ENCODE results near the gene AGAP2.

AGAP2 gene

DNA sequence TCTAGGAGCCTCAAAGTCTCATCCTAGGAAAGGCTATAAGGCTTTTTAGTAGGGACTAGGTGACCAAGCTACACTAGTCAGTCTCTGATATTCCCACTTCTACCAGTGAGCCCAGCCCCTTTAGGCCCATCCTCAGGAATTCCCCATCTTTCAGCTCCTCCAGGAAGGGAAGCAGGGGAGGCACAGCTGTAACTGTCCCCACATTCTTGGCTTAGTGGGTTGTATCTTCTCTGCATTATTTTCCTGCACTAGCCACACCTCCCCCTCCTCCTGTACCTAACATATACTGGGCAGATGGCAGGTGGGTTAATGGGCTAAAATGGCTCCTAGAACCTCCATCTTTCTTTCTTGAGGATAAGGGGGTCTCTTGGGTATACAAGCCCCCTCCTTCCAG lies 28.8 kb upstream of the AGAP2 start:
- DNase-seq = no peak

DNA sequence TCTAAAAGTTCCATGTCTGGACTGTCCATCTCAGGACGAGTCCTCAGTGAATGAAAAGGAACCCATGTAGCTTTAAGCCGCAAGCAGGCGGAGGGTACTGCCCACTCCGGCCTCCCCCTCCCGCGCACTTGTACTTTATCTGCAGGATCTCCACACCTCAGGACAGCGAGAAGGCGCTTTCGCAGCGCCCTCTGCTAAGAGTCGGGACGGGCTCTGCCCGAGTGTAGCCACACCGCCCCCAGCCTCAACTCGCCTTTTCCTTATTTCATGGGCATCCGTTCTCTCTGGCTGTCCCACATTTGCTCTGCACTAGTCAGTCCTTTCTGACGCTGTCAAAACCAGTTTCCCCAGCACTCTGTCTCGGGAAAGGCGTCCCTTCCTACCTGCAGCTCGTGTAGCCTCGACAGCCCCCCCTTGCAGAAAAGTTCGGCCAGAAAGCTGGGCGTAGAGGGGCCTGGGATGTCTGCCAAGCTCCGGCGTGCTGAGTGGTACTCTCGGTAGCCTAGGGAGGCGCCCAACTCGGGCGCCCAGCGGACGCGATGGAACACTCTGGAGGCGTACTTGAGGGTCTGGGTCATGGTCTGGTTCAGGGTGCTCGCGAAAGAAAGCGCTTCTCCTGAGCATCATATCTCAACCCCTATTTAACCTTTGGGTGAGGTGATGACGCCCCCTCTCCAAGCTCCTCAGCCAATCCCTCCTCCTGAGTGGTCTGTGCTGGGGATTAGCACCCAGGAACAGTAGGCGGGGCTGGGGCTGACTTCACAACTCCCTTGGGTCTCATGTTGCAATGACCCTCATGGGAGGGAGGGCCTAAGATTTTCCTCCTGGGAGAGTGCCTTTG lies 28.1 kb upstream of the AGAP2 start, which contains the start of gene CYP27B1:
Gene CYP27B1, minus strand, starts transcription at position 615 of the 841 bp plus-strand sequence. Its CDS starts 37 bp downstream, at position 578.
- DNase-seq = no peak

DNA sequence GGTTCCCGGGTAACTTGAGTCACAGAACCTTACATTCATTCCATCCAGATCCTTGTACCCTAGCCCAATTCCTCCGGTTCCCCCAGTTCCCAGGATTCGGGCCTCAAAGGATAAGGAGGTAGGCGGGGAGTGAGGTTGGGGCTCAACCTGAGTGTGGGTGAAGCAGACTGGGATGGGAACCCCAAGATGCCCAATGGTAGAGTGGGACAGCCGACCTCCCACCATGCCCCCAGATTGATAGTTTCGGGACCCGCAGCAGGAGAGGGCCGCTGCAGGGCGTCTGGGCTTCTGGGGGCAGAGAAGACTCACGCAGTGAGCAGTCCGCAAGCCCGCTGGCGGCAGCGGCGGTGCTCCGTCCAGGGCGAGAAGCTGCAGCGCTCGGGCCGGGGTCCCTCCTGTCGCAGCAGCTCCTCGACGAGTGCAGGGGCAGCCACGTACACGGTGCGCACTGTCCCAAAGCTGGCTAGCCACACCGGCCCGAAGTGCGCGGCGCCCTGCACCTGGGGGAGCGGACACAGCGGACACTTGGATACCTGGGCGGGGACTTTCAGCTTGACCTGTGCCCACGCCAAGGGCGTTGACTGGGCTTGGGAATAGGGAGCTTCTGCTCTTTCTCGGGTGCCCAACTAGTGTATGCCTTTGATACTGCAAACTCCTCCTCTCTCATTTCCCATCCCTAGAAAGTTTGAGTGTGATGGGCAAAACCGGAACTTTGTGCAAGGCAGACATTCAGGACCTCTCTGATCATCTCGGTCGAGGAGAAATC lies 27.3 kb upstream of the AGAP2 start:
- no peak for DNase-seq

DNA sequence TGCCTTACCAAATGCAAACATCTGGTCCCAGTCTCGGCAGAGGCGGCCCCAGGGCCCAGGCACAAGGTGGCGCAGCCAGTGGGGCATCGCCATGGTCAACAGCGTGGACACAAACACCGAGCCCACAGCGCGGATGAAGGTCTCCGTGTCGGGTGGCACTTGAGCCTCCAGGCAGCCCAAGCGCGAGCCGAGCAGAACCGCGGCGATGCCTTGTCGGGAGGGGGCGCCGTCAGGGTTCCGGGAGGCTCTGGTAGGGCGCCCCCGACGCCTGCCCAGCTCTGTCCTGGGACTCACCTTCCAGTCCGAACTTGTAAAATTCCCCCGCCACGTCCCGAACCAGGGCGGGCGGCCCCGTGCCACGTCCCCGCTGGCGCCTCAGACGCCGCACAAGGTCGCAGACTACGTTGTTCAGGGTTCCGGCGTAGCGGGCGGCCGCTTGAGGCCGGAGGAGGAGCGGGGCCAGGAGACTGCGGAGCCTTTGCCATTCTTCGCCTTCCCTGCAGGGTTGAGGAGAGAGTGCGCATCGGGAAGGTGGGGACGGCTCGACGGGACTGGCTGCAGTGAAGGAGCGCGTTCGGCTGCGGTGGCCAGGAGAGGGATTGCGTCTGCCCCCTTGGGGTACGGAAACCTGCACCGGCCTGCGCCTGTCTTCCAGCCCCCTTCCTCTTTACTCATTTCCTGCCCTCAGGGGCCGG lies 26.6 kb upstream of the AGAP2 start:
- DNase-seq = peak; percentile 38

DNA sequence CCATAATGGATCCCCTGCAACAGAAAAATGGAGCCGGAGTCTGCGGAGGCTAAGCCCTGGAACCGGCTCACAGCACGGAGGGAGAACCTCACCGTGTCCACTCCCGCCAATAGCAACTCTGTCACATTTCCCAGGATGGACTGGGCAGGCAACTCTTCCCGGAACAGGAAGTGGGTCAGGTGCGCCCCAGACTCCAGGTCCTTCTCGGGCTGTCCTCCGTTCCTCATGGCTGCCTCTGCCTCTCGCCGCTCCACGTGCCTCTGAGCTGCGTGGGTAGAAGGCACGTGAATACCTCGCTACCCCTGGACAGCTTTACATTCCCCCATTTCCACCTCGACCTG lies 26.1 kb upstream of the AGAP2 start:
- no peak for DNase-seq

DNA sequence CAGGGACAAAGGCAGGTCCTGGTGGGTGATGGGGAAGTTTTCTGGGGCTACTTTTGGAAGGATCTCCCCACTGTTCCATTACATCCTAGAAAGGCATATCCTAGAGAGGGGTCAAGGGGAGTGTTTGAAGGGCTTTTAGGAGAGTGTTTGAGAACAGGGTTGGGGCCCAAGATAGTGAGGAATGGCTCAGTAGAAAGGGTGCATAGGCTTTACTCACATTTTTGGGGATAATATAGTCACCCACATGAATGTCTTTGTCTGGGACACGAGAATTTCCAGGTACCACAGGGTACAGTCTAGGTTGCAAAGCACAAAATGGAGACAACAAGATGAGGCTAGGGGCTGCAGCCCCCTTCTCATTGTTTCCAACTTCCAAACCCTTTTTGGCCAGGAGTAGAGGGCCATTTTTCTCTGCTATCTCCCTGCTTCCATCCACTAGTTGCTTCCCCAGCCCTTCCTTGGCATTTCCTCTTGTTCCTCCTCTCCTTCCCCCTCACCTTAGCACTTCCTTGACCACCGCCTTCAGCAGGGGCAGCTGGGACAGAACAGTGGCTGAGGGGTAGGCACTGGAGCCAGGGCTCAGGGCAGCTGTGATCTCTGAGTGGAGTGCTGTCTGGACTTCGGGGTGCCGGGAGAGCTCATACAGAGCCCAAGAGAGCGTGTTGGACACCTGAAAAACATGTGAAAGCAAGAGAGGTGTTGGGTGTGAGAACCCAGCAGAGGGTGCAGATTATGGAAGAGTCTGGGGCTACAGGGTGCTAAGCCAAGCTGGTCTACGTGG lies 25.5 kb upstream of the AGAP2 start:
- DNase-seq = no peak

DNA sequence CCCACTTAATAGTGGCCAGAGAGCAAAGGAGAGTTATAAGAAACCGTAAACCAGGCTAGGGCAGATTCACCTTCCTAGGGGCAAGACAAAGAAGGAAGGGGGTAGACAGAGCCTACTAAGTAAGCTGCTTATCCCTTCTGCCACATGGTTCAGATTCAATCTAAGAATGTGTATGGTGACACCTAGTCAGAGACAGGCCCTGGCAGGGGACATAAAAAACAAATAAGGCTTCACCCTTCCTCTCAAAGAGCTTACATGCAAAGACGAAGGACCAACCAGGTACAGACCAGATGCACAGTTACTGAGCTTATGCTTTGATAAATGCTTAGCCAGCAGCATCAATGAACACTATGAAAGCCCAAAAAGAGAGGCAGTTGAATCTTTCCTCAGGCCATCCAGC lies 23.9 kb upstream of the AGAP2 start:
- DNase-seq = no peak

DNA sequence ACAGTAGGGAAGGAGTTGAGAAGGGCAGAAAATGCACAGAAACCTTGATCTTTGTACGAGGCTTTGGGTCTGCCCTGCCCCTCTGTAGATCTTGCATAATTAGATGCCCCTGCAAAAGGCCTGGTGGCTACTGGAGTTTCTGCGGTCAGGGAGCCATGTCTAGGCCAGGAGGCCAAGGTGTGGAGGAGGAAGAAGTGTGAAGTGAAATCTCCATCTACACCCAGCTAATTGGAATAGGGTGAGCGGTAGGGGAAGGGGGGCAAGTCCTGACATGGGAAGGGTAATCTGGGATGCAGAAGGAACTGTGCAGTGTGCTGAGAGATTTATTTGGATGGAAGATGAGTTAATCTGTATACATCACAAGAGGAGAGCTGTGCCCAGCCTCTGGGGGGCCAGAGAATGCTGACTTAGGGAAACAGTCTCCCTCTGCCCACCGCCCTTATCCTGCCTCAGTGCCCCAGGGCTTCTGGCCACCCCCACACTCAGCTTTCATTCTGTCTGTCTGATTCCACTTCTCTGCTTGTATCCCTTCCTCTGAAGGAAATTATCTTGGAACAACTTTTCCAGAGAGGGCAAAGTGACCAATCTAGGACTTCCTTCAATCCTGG lies 23.0 kb upstream of the AGAP2 start:
- no peak for DNase-seq

DNA sequence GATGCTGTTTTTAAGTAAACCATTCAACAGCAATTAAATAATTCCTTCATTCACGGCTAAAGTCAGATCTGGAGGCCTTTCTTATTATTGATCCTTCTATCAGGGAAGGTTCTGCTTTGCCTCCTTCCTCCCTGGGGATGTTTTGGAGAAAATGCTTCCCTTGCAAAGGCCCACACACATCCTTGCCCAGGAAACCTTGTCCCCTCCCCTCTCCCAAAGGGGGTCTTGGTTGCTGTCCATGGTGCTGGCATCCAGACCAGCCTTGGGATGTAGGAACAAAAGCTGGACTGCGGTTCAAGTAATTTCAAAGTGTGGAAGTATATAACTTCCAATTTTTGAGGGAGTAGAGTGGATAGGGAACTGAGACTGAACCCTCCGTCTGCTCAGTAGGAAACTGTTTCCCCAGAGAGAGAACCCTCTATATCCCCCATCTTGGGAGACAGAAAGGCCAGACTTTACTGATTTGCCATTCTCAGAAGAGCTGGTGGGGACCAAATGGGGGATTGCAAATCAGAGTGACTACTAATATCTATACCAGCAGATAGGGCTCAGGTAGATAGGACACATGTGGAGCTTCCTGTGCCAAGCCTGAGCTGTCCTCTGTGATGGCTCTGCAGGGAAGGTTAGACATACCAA lies 21.9 kb upstream of the AGAP2 start:
- DNase-seq = no peak

DNA sequence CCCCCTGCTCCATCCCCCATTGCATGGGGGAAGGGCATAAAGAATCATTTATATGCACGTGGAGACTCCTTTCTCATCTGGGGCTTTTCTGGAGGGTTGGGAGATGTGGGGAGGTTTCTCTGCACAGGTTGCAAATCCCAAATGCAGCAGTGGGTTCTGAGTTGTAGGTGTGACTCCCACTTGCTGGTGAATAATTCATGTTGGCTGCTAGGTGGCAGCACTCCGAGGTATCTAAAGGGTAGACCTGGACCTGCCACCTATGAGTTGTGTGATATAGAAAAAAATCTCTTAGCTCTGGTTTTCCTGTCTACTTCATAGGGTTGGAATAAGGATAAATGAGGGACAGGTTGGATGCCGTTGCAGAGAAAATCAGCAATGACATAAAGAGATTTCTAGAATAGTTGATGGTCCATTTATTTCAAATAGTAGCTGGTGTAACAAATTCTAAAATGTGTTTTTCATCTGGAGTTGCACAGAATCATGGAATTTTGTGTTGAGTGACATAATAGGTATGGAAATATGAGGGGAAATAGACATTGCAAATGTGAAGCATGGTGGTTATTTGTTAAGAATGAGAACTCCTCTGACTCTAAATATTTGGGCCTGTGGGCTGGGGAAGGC lies 20.9 kb upstream of the AGAP2 start:
- DNase-seq = no peak

DNA sequence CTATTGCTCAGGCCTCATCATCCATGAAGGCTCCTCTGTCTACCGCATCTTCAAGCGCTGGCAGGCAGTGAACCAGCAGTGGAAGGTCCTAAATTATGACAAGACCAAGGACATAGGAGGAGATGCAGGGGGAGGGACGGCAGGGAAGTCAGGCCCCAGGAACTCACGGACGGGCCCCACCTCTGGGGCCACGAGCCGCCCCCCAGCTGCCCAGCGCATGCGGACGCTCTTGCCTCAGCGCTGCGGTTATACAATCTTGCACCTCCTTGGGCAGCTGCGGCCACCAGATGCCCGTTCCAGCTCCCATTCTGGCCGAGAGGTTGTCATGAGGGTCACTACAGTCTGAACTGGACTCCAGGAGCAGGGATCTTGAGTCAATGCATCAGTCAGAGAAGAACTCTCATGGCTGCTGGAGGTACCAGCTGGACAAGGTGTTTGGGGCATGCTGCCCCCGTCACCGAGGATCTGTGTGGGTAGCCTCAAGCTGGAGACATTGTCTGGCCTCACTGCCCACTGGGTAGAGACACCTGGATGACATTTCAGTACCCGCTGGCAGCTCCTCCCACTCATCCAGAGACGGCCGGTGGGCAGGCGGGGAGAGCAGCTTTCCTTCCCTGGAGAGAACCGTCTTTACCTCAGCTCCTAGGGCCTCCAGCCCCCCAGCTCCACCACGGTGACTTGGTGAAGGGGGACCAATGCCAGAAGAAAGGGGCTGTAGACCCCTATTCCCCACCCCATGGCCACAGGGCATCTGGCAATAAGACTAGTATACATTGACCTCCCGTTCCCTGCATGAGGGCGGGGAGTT lies 20.2 kb upstream of the AGAP2 start:
- DNase-seq = no peak

DNA sequence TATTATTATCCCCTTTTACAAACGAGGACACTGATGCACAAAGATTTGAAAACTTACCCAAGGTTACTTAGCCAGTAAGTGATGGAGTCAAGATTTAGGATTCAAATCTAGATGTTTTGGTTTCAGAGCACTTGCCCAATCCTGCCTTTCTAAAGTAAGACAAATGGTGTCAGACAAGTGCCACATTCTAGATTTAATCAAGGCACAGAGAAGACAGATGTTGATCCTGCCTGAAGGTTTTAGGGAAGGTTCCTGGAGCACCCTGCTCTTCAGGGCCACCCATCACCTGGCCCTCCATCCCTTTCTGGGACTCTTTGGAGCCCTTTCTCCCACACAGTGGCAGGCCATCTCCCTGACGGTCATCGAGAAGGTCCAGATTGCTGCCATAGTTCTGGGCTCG lies 19.2 kb upstream of the AGAP2 start:
- no peak for DNase-seq

DNA sequence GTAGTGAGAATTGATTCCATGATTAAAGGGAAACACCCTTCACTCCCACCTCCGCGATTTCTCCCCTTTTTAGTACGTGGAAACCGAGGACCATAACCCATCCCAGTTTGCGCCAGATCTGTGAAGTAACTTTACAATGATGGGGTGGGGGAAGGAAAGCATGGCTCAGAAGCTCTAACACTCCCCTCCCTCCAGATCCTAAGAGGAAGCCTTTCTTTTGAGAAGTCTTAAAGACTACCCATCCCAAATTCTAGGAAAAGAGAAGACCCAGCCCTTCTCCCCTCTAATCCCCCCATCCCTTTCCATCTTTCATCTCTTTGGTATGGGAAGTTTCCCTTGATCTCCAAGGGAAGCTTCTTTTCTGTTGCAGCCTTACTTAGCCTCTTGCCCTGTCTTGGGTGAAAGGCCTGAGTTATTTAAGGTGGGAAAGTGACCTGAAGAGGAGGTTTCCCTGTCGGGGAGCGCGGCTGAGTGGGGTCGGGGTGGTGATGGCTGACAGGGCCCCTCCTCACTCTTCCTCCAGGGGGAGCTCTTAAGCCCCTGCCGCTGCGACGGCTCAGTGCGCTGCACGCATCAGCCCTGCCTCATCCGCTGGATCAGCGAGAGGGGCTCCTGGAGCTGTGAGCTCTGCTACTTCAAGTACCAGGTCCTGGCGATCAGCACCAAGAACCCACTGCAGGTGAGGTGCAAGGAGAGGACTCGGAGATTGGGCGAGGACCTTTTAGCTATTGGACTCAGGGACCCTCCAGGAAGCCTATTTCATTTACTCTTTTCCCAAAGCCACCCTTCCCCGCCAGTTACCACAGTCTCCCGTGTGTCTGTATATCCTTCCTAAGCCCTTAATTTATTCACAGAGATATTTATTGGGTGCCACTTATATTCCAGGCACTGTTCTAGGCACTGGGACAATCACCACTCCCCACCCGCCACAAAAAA lies 18.1 kb upstream of the AGAP2 start:
- DNase-seq = peak; percentile 61

DNA sequence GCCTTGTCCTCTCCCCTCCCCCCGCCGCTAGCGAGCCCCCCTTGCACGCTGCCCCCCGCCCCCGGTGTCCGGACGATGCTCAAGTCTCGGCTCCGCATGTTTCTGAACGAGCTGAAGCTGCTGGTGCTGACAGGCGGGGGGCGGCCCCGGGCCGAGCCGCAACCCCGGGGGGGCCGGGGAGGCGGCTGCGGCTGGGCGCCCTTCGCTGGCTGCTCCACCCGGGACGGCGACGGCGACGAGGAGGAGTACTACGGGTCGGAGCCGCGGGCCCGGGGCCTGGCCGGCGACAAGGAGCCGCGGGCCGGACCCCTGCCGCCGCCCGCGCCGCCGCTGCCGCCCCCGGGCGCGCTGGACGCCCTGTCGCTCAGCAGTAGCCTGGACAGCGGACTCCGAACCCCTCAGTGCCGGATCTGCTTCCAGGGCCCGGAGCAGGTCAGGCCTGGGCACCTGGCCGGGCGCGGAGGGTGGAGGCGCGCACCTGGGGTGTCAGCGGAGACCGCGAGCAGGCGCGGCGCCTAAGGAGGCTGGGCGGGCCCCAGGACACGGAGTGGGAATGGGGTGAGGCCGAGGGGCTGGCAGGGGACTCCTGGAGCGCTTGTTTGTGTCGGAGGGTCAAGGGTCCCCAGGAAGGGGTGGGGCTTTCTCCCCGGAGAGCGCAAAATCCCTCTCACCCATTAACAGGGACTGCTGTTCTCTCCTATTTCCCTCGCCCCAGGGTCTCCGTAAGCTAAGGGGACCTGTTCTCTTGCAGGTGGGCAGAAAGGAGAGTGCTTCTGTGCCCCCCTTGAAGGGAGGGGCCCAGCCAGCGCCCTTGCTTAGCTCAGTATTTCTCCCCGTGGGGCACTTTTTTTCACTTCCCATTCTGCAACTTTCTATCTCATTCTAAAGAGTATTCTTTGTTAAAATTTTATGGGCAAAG lies 17.2 kb upstream of the AGAP2 start:
- peak; percentile 43 for DNase-seq

DNA sequence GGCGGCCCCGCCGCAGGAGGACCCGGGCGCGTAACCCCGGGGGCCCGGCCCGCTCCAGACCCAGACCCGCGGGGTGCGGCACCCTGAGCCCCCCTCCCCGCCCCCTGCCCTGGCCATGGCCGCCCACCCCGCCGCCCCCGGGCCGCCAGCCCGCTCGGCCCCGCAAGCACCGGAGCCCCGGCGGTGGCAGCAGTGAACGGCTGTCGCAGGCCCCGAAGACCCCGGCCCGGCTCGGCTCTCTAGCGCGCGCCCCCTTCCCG lies 16.6 kb upstream of the AGAP2 start:
- no peak for DNase-seq

DNA sequence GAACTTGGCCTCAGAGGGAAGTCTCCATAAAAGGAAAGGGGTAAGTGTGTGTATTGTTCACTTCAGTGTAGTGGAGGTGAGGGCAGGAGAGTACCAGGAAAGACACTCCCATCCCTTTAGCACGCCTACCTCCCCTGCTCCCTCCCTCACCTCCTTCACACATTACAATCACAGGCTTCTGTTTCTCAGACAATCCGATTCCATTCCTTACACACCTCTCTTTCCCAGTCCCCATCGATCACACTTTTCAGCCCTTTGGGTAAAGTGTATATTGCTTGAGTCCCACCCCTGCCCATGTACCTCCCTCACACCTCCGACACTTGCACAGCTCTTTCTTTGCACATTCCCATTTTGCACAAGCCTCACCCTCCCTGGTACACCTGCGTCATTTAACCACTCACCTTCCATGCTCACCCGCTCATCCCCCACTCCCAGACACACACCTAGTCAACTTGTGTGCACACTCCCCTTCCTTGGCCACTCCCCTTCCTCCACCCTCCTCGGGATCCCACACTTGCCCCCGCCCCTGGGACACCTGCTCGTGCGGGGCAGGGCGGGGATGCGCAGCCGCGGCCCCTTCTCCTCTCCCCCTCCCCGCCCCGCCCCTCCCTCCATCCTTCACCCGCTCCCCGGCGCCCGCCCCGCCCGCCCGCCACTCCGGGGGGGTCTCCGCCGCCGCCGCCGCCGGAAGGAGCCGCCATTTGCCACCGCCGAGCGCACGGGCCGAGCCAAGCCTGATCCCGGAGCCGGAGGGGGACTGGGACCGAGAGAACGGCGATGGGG lies 16.1 kb upstream of the AGAP2 start, which contains the start of gene MARCHF9:
Gene MARCHF9, plus strand, starts transcription at position 693 of the 783 bp plus-strand sequence. CDS start 426 bp downstream, outside the sequence.
- peak; percentile 80 for DNase-seq

DNA sequence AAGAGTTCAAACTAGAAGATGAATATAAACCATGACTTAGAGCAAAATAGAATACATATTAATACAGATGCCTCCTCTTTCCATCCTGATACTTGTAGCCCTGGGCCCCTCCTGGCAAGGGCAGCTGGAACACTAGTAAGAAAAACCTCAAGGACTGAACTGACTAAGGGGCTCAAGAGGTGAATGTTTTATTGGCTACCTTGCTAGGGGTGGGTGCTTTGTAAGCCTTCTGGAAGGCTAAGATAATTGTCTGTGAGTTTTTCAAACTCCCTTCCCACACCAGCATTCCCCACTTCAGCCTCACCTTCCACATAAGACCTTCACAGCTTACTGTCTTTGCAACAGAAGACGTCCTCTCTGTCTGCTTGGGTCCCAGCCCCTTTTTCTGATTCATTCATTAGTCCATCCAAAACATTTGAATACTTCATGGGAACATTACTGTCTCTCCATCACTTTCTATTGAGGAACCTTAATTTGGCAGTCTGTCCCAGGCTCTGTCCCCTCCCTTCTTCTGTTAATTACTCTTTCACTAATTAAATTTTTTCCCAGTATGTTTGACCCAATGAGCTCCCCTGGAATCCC lies 15.3 kb upstream of the AGAP2 start:
- DNase-seq = no peak

All from effector CD4-positive, alpha-beta T cell (primary cell).